HUES6 (cell line): ENCODE data around the gene SV2A.
A peak's percentile ranks its signal among the peaks of the same experiment; 100 is the strongest.

Source experiments
- H3K27ac ChIP-seq: 2 replicates; pipeline ENCODE4 v1.7.0; 2013; ENCODE audit warnings: low read depth, mild to moderate bottlenecking, low read length, inconsistent platforms
- H3K27me3 ChIP-seq: 2 replicates; pipeline ENCODE4 v1.6.1; 2013; ENCODE audit warnings: low read length; ENCODE audit not compliant: control insufficient read depth, insufficient read depth
- H3K36me3 ChIP-seq: 2 replicates; pipeline ENCODE4 v1.6.1; 2013; ENCODE audit warnings: low read length; ENCODE audit not compliant: control insufficient read depth, insufficient read depth
- H3K4me1 ChIP-seq: 2 replicates; pipeline ENCODE4 v1.6.1; 2013; ENCODE audit warnings: low read length; ENCODE audit not compliant: control insufficient read depth, insufficient read depth
- H3K4me3 ChIP-seq: 2 replicates; pipeline ENCODE4 v1.5.1; 2013; ENCODE audit warnings: low read depth, low read length
- H3K9ac ChIP-seq: one replicate; pipeline ENCODE4 v1.6.1; 2013; ENCODE audit warnings: mild to moderate bottlenecking, low read length
- H3K9me3 ChIP-seq: 2 replicates; pipeline ENCODE4 v1.6.1; 2013; ENCODE audit warnings: low read depth, low read length; ENCODE audit not compliant: control insufficient read depth, insufficient read depth

SV2A gene

DNA sequence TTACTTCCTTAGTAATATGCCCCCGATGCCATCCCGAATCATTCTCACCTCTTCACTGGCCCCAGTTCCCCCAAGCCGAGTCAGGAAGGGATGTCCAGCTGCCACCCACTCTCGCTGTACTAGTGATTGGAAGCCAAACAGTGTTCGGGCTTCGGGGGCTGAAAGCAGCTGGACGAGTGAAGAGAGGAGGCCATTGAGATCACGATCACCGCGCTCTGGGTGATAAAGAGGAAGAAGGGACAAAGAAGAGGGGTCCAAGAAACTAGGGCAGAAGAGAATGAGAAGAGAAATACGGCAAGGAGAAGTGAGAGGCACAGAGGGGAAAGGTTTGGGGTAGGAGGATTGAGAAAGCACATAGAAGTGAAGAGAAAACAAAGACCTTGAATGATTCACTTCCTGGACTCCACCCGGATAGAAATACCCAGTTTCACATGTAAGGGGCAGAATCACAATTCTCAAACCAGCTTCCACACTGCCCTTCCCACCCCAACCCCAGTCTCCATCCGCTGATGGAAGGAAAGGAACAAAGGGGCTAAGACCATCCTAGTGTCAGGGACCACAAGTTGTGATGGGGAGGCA lies 13.7 kb upstream of the SV2A start:
- Histone ChIP-seq H3K4me3 (no peak overlapping the region), H3K27me3 (no peaks in the 10 kb centered on the region), H3K4me1 (peaks cover 16% of the 10 kb centered on the region), H3K9ac (no peak overlapping the region), H3K27ac (no peak overlapping the region), H3K9me3 (no peaks in the 10 kb centered on the region), H3K36me3 (peaks cover 6% of the 10 kb centered on the region)

DNA sequence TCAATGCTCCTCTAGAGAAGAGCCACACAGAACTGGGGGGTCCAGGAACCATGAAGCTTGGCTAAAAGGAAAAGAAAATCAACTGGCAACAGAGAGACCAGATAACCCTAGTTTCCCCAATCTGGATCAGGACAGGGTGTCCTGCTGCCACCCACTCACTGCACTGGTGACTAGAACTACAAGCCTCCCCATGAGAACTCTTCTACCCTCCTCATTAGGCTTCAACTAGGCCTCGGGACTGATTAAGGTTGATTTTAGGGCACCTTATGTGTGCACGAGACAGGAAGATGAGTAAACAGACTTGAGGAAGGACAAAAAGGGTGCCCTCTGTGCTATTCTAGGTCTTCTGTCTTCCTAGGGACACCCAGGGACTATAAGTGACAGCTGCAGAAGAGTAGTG lies 12.2 kb upstream of the SV2A start:
- H3K27me3 ChIP-seq = no peaks in the 10 kb centered on the region
- H3K9me3 ChIP-seq = no peaks in the 10 kb centered on the region
- H3K4me3 ChIP-seq = no peak overlapping the region
- H3K27ac ChIP-seq = no peak overlapping the region
- H3K9ac ChIP-seq = no peak overlapping the region
- peaks cover 16% of the 10 kb centered on the region for H3K4me1 ChIP-seq
- H3K36me3 ChIP-seq = peaks cover 20% of the 10 kb centered on the region

GRCh38 chr1:149928401-149928724 lies 10.7 kb upstream of the SV2A start:
- Histone ChIP-seq H3K9ac (peak overlapping the region; percentile 93), H3K4me1 (peaks cover 16% of the 10 kb centered on the region), H3K36me3 (peaks cover 35% of the 10 kb centered on the region), H3K4me3 (peak overlapping the region; percentile 96), H3K27ac (peak overlapping the region; percentile 94), H3K27me3 (no peaks in the 10 kb centered on the region), H3K9me3 (no peaks in the 10 kb centered on the region)

- Histone ChIP-seq H3K4me1 (peaks cover 16% of the 10 kb centered on the region), H3K9ac (peak within 1 kb of the TSS; percentile 93), H3K27me3 (no peaks in the 10 kb centered on the region), H3K4me3 (peak within 1 kb of the TSS; percentile 96), H3K36me3 (peaks cover 41% of the 10 kb centered on the region), H3K9me3 (no peaks in the 10 kb centered on the region), H3K27ac (peak within 1 kb of the TSS; percentile 94)
Measured at GRCh38 chr1:149927563-149928400, 10.1 kb upstream of the SV2A start, which contains the start of gene SF3B4. SF3B4 (minus strand) TSS chr1:149927803; CDS start chr1:149927759, 44 bp downstream.

DNA sequence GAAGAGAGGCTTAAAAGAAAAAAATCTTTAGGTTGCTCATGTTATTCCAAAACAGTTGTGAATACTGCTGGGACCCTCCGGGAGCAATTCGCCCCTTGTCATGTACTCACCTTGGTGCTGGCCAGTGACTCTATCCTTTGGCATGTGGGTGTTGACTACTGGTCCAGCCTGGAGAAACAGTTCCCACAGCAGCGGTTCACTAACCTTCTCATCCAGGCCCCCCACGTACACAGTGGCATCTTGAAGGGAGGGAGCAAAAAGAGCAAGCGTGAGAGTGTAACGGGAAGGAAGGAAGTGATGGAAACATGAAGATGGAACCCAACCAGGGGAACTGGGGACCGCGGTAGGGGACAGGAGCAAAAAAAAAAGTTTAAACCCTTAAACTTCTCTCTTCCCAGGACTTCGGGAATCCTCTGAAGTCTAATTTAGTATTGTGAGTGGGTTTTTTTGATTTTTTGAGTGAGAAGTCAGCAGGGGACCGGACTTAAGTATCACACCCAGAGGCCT lies 9.5 kb upstream of the SV2A start:
- Histone ChIP-seq H3K27me3 (no peaks in the 10 kb centered on the region), H3K4me3 (peak overlapping the region; percentile 96), H3K27ac (peak overlapping the region; percentile 94), H3K9ac (peak overlapping the region; percentile 93), H3K9me3 (no peaks in the 10 kb centered on the region), H3K36me3 (peaks cover 46% of the 10 kb centered on the region), H3K4me1 (peaks cover 16% of the 10 kb centered on the region)

DNA sequence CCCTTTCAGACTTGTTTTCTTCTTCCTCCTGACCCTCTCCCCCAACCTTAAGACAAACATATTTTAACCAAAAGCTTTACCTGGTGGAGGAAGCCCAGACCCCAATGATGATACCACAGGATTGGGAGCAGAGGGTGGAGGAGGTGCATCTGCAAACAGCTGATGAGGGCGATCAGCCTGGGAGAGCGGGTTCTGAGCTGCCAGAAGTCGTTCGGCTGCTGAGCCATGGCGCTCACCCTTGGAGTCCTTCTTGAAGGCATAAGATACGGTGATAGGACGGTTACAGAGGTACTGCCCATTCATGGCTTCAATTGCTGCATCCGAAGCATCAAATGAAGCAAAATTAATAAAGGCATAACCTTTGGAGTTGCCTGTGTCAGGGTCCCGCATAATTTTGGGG lies 8.7 kb upstream of the SV2A start:
- H3K9ac ChIP-seq = no peak overlapping the region
- peaks cover 16% of the 10 kb centered on the region for H3K4me1 ChIP-seq
- no peak overlapping the region for H3K27ac ChIP-seq
- no peaks in the 10 kb centered on the region for H3K27me3 ChIP-seq
- peak overlapping the region; percentile 96; the same call in 1 of the 2 replicates for H3K4me3 ChIP-seq
- no peaks in the 10 kb centered on the region for H3K9me3 ChIP-seq
- peaks cover 46% of the 10 kb centered on the region for H3K36me3 ChIP-seq

DNA sequence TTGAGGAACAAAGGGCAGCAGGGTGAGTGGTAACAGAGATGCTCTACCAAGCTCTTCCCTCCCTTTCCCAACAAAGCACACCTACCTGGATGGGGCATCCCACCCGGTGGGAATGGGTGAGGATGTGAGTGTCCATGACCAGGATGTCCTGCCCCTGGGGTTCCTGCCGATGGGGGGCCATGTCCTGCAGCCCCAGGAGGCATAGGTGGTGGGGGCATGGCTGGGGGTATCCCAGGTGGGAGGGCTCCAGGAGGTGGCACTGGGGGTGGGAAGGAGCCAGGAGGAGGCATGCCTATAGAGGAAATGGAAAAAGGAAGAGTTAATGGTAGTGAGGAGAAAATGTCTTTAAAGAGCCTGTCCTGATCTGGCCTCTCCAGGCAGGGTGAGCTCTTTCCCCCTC lies 8.1 kb upstream of the SV2A start:
- Histone ChIP-seq H3K36me3 (peaks cover 46% of the 10 kb centered on the region), H3K4me1 (peaks cover 16% of the 10 kb centered on the region)

DNA sequence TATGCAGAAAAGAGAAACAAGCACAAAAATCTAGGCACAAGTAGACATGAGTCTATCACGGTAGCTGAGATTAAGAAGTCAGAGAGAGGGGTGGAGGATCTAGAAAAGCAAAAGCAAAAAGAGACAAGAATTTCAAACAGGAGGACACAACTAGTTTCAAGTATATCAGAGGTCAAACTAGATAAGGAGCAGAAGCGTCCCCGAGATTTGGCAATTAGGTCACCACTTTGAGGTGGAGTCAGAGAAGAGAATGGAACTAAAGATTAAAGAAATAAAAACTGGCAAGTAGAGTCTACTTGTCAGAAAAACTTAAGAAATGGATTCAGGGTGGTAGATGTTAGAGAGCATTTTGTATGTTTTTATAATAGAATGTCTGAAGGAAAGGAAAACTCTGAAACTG lies 7.7 kb upstream of the SV2A start:
- no peak overlapping the region for H3K9ac ChIP-seq
- H3K9me3 ChIP-seq = no peaks in the 10 kb centered on the region
- H3K36me3 ChIP-seq = peaks cover 46% of the 10 kb centered on the region
- no peaks in the 10 kb centered on the region for H3K27me3 ChIP-seq
- H3K4me3 ChIP-seq = no peak overlapping the region
- H3K4me1 ChIP-seq = peaks cover 16% of the 10 kb centered on the region
- no peak overlapping the region for H3K27ac ChIP-seq

More for the DNA sequence above, 8.1 kb upstream of the SV2A start:
- H3K9ac ChIP-seq = no peak overlapping the region
- no peak overlapping the region for H3K27ac ChIP-seq
- H3K4me3 ChIP-seq = peak overlapping the region; percentile 96; the same call in 1 of the 2 replicates
- no peaks in the 10 kb centered on the region for H3K9me3 ChIP-seq
- H3K27me3 ChIP-seq = no peaks in the 10 kb centered on the region

- Histone ChIP-seq H3K27ac (no peak overlapping the region), H3K27me3 (no peaks in the 10 kb centered on the region), H3K9ac (no peak overlapping the region), H3K9me3 (no peaks in the 10 kb centered on the region), H3K36me3 (peaks cover 46% of the 10 kb centered on the region), H3K4me3 (no peak overlapping the region), H3K4me1 (peaks cover 12% of the 10 kb centered on the region)
Measured at GRCh38 chr1:149923626-149924025, 6.0 kb upstream of the SV2A start.

GRCh38 chr1:149916898-149917252 lies 769 bp downstream of the SV2A start:
- Histone ChIP-seq H3K36me3 (peaks cover 13% of the 10 kb centered on the region), H3K27me3 (no peaks in the 10 kb centered on the region), H3K27ac (no peak overlapping the region), H3K4me3 (peak overlapping the region; percentile 81), H3K4me1 (peaks cover 19% of the 10 kb centered on the region), H3K9ac (no peak overlapping the region), H3K9me3 (no peaks in the 10 kb centered on the region)

DNA sequence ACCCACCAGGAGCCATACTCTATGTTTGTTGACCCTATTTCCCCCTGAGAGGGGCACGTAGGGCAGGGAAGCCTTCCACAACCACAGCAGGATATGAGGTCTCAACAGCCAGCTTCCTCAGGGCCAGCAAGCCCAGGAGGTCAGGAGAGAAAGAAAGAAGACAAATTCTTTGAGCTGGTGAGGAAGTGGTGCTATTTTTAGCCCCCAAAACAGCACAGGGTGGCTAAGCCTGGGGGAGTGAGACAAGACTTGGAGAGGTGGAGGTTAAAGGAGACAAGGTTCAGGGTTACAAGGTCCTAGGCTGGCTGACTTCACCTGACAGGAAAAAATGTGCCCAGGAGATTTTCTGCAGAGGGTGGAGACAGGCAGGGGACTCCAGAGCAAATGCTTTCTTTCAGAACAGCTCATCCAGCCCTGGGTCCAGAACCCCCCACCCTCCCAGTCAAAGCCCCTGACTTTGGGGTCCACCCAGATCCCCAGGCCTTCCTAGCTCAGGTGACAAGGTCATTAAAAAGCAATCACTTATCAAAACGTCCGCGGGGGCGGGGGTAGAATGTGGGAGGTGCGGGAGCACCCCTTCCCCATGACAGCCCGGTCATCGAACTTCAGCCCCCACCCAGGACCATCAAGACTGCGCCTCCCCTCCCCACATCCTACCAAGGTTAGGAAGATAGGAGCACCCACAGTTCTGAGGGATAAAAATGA lies 1.3 kb downstream of the SV2A start:
- H3K36me3 ChIP-seq = peaks cover 17% of the 10 kb centered on the region
- H3K9ac ChIP-seq = peak overlapping the region; percentile 13
- H3K9me3 ChIP-seq = no peaks in the 10 kb centered on the region

More for the DNA sequence above, 1.3 kb downstream of the SV2A start:
- no peak overlapping the region for H3K27ac ChIP-seq
- peak overlapping the region; percentile 81 for H3K4me3 ChIP-seq
- no peaks in the 10 kb centered on the region for H3K27me3 ChIP-seq
- H3K4me1 ChIP-seq = peaks cover 19% of the 10 kb centered on the region
